Omental fat pad (tissue), 4 donors: ENCODE results near the gene PFDN2. TPM values are rescaled to one million over a fixed set of nuclear protein-coding genes. Genes with fewer than 3 reads are reported as not detected.
A peak's percentile ranks its signal among the peaks of the same experiment; 100 is the strongest.

Experiments
- ATAC-seq: fragments of 150-250 bp; one replicate; pipeline ENCODE4 v1.9.1; 2016; ENCODE audit warnings: mild to moderate bottlenecking, moderate library complexity; ENCODE audit not compliant: low FRiP score
- DNase-seq: peaks from one replicate; pipeline ENCODE4 v3.0.0-alpha.2; 2019; ENCODE audit warnings: low spot score
- CTCF ChIP-seq, 3 donors: fragments of 450-650 bp; IDR thresholded peaks; one replicate each; pipeline ENCODE4 v1.5.1; 2016 to 2017; ENCODE audit warnings: antibody characterized with exemption in 3 of 3, mild to moderate bottlenecking in 3 of 3, moderate library complexity in 2 of 3
- total RNA-seq, 4 donors: library from RNA; depleted of rRNA; stranded (reverse); fragments of >200 nt; gene quantifications; one replicate each; pipeline ENCODE4 v1.1.0, GENCODE V29; 2016

PFDN2 gene, protein sequence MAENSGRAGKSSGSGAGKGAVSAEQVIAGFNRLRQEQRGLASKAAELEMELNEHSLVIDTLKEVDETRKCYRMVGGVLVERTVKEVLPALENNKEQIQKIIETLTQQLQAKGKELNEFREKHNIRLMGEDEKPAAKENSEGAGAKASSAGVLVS
- 10 to 100 TPM; 30.6 to 90.1 (median 50.0) TPM for total RNA-seq

- peak; percentile 69 for DNase-seq
- peak; percentile 85 for ATAC-seq
- TF ChIP-seq CTCF (IDR thresholded peaks at IDR 0.05): no peak
Measured at GRCh38 chr1:161117759-161118581, at the start of gene PFDN2, which contains the start of gene NIT1. Gene PFDN2 (minus strand): TSS chr1:161118037. CDS start chr1:161118026, 11 bp downstream. Gene NIT1 (plus strand): TSS chr1:161118105. CDS start chr1:161118177, 72 bp downstream.

GRCh38 chr1:161166669-161167548 lies 49.1 kb upstream of the PFDN2 start:
- no peak for DNase-seq
- no peak for ATAC-seq
- TF ChIP-seq CTCF (IDR thresholded peaks at IDR 0.05): no peak

GRCh38 chr1:161165742-161166668 lies 48.2 kb upstream of the PFDN2 start, which contains the start of gene PPOX:
Gene PPOX (plus strand): TSS chr1:161166426. CDS start chr1:161166848, 422 bp downstream.
- TF ChIP-seq CTCF (IDR thresholded peaks at IDR 0.05): no peak
- peak; percentile 86 for DNase-seq
- peak; percentile 99 for ATAC-seq

DNA sequence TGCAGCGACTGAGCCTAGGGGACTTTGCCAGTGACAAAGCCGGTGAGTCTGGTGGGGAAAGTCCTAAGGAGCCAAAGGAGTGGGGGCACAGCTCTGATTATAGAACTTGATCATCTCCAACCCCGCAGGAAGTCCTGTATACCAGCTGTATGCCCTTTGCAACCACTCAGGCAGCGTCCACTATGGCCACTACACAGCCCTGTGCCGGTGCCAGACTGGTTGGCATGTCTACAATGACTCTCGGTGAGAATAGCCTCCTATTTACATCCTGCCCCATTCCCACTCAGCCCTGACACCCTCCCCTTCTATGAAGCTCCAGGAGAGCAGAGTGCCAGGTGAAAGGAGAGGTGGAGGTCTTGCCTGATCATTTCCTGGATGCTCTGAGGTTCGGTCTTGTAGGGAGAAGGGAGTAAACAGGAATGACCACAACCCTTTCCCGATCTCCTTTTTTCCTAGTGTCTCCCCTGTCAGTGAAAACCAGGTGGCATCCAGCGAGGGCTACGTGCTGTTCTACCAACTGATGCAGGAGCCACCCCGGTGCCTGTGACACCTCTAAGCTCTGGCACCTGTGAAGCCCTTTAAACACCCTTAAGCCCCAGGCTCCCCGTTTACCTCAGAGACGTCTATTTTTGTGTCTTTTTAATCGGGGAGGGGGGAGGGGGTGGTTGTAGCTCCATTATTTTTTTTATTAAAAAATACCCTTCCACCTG lies 47.2 kb upstream of the PFDN2 start:
- ATAC-seq (no peak), DNase-seq (no peak)
- no peak for TF ChIP-seq CTCF (IDR thresholded peaks at IDR 0.05)

GRCh38 chr1:161163793-161164192 lies 46.0 kb upstream of the PFDN2 start:
- DNase-seq (no peak), ATAC-seq (no peak)
- TF ChIP-seq CTCF (IDR thresholded peaks at IDR 0.05): no peak
